GM12865 (cell line): ENCODE measurements around the gene ITGAL.
A peak's percentile ranks its signal among the peaks of the same experiment; 100 is the strongest.
"Not testable (repeated sequence)": the region's sequence is repeated elsewhere in the genome, so short reads cannot be mapped to it uniquely, and the experiment has no call there.

Experiments used
- DNase-seq: peaks from one replicate; pipeline ENCODE4 v3.0.0; 2010; ENCODE audit warnings: low read depth
- H3K4me3 ChIP-seq: 2 replicates; pipeline ENCODE4 v1.5.1; 2011; ENCODE audit warnings: mild to moderate bottlenecking, low read depth, low read length, control low read depth
- CTCF ChIP-seq: IDR thresholded peaks from 2 replicates; pipeline ENCODE4 v1.5.1; 2011; ENCODE audit warnings: low read length, control low read depth, low read depth, inconsistent platforms; ENCODE audit not compliant: insufficient read depth; ENCODE audit errors: missing control alignments

The ITGAL gene

GRCh38 chr16:30445408-30446202, 26.9 kb upstream of the ITGAL start, which contains the start of gene SEPHS2:
TSS of gene SEPHS2 (minus strand) at chr16:30445874. CDS start at chr16:30445727, 147 bp downstream.
- TF ChIP-seq CTCF = peak; percentile 46
- peak; percentile 99 for DNase-seq
- peak within 1 kb of the TSS; percentile 53 for H3K4me3 ChIP-seq

- peak overlapping the region; percentile 53 for H3K4me3 ChIP-seq
- no peak for DNase-seq
- no peak for TF ChIP-seq CTCF
Observed at GRCh38 chr16:30446203-30446595, 26.3 kb upstream of the ITGAL start.

- DNase-seq = no peak
- TF ChIP-seq CTCF = no peak
- H3K4me3 ChIP-seq = no peak overlapping the region
Observed at GRCh38 chr16:30447512-30448226, 24.9 kb upstream of the ITGAL start.

- DNase-seq = no peak
Observed at GRCh38 chr16:30449116-30449435, 23.5 kb upstream of the ITGAL start.

GRCh38 chr16:30452709-30453580, 19.6 kb upstream of the ITGAL start:
- not testable (repeated sequence) for H3K4me3 ChIP-seq, DNase-seq

More at GRCh38 chr16:30449116-30449435, 23.5 kb upstream of the ITGAL start:
- H3K4me3 ChIP-seq = no peak overlapping the region
- no peak for TF ChIP-seq CTCF

- TF ChIP-seq CTCF = no peak
- no peak overlapping the region for H3K4me3 ChIP-seq
- DNase-seq = peak; percentile 45
Observed at GRCh38 chr16:30456302-30456701, 16.2 kb upstream of the ITGAL start.

GRCh38 chr16:30457256-30457655, 15.3 kb upstream of the ITGAL start:
- TF ChIP-seq CTCF = no peak
- H3K4me3 ChIP-seq = peak overlapping the region; percentile 42
- no peak for DNase-seq
